Prostate gland (tissue), 2 donors: ENCODE results near the gene MAPK8IP3.

Source experiments
- POLR2A ChIP-seq: fragments of 450-650 bp; IDR thresholded peaks from one replicate; pipeline ENCODE4 v1.6.1; 2016; ENCODE audit warnings: antibody characterized with exemption, mild to moderate bottlenecking
- TF ChIP-seq, protein P1 (sequence below), 4 experiments: fragments of 200-600 bp in 2 of 4; fragments of 450-650 bp in 2 of 4; sonication (generic) in 2 of 4; IDR thresholded peaks; 1 replicate in 3 of 4; 2 replicates in 1 of 4; pipeline ENCODE4 v1.5.1; 2016 to 2019; ENCODE audit warnings: antibody characterized with exemption in 4 of 4, mild to moderate bottlenecking in 2 of 4, moderate library complexity in 2 of 4

DNA sequence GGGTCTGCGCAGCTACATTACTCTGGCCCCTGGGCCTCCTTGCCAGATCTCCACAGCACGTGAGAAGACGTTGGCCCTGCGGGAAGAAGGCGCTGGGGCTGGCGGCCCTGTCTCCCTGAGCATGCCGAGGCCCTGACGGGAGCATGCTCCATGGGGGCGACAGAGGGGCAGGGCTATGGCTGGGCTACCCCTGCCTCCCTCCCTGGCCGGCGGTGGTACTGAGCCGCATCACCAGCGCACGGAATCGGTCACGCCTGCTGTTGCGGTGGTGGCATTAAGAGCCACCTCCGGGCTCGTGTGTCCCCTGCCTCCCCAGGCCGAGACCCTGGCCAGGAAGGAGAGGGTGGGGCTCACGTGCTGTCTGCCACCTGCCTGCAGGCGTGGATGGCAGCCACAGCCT lies 28.1 kb downstream of the MAPK8IP3 start:
- TF ChIP-seq POLR2A: no peak
- TF ChIP-seq, protein P1, sequence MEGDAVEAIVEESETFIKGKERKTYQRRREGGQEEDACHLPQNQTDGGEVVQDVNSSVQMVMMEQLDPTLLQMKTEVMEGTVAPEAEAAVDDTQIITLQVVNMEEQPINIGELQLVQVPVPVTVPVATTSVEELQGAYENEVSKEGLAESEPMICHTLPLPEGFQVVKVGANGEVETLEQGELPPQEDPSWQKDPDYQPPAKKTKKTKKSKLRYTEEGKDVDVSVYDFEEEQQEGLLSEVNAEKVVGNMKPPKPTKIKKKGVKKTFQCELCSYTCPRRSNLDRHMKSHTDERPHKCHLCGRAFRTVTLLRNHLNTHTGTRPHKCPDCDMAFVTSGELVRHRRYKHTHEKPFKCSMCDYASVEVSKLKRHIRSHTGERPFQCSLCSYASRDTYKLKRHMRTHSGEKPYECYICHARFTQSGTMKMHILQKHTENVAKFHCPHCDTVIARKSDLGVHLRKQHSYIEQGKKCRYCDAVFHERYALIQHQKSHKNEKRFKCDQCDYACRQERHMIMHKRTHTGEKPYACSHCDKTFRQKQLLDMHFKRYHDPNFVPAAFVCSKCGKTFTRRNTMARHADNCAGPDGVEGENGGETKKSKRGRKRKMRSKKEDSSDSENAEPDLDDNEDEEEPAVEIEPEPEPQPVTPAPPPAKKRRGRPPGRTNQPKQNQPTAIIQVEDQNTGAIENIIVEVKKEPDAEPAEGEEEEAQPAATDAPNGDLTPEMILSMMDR (IDR thresholded peaks at IDR 0.05): no peak
